ENCODE measurements around the gene RXRB. TPM values are rescaled to one million over a fixed set of nuclear protein-coding genes. Genes with fewer than 3 reads are reported as not detected.
A peak's percentile ranks its signal among the peaks of the same experiment; 100 is the strongest.

The RXRB gene
- total and polyA plus RNA-seq, 2 of the 8 experiments (the other 6 are each of a cell fraction or from before 2014, with no cell fraction given) = 13.0 to 18.1 TPM

- peak overlapping the region; percentile 83 to 95 for H3K4me2 ChIP-seq (ENCODE audit: insufficient read depth in 1 of 2, low read depth in 2 of 2, low read length in 2 of 2)
- peak overlapping the region; percentile 50 to 72 (median 66) for H3K4me3 ChIP-seq (ENCODE audit: extremely low read depth in 1 of 4, insufficient read depth in 2 of 4, low read depth in 3 of 4, low read length in 4 of 4)
- peak overlapping the region in 3 of 4 experiments; percentile 10 to 66 (median 13); a peak in 2 of 7 replicates for H3K9ac ChIP-seq (replicated peaks in 1 of 4; ENCODE audit: extremely low read depth in 1 of 4, low read depth in 3 of 4, low read length in 3 of 4)
- no peak overlapping the region for H2BK5ac ChIP-seq (ENCODE audit: low read depth, low read length)
- H3K79me1 ChIP-seq (ENCODE audit: low read depth, low read length) = no peaks in the 10 kb centered on the region; the same call in 1 of the 2 replicates
- no peak overlapping the region for H3K27ac ChIP-seq (ENCODE audit: low read depth, low read length)
- no peak overlapping the region for H3K23ac ChIP-seq (ENCODE audit: insufficient read length)
- H2AFZ ChIP-seq (ENCODE audit: low read length) = no peak overlapping the region
- POLR2A ChIA-PET (ENCODE audit: partially characterized antibody) = interaction anchor here (0.8 to 2.3 kb wide), 7 partner anchors 9 to 241 kb away, joined by 3 to 13 read pairs (median 5); partner anchors contain the start of genes HSD17B8, RPS18 and VPS52
- H3K4ac ChIP-seq (replicated peaks; ENCODE audit: insufficient read length, low read depth, low read length) = no peak overlapping the region
- no peaks in the 10 kb centered on the region for H3K79me2 ChIP-seq (ENCODE audit: control insufficient read depth in 1 of 2, insufficient read depth in 2 of 2, low read length in 2 of 2)
- no peak overlapping the region for H2BK120ac ChIP-seq (replicated peaks; ENCODE audit: low read depth, low read length)
- H3K27me3 ChIP-seq (replicated peaks in 1 of 4; ENCODE audit: control insufficient read depth in 3 of 4, extremely low read depth in 1 of 4, insufficient read depth in 3 of 4, low read length in 3 of 4) = peaks cover 29 to 69% (median 63%) of the 10 kb centered on the region in 4 experiments
- H3K4me1 ChIP-seq (replicated peaks in 1 of 4; ENCODE audit: control insufficient read depth in 3 of 4, insufficient read depth in 4 of 4, low read length in 3 of 4) = peaks cover 0 to 13% (median 4%) of the 10 kb centered on the region in 4 experiments; a peak in 6 of 7 replicates
- H4K91ac ChIP-seq (replicated peaks; ENCODE audit: insufficient read length, low read length) = no peak overlapping the region
- no peak overlapping the region for H3K56ac ChIP-seq (replicated peaks; ENCODE audit: insufficient read length, low read depth, low read length)
- H4K5ac ChIP-seq (ENCODE audit: insufficient read length, low read depth, low read length) = no peak overlapping the region
- H2BK12ac ChIP-seq (ENCODE audit: low read depth, low read length) = no peak overlapping the region
- CTCF ChIA-PET (ENCODE audit: partially characterized antibody) = interaction anchor here (0.5 to 6.3 kb wide), 4 partner anchors 21 to 370 kb away, joined by 3 to 60 read pairs (median 4); no protein-coding TSS in a partner anchor
- no peak overlapping the region; the same call in 1 of the 2 replicates for H2BK15ac ChIP-seq (ENCODE audit: low read length)
- no peak overlapping the region for H3K14ac ChIP-seq (ENCODE audit: insufficient read length)
- peaks cover 19% of the 10 kb centered on the region; the same call in 1 of the 2 replicates for H3K23me2 ChIP-seq (ENCODE audit: low read depth, low read length)
- no peak overlapping the region for H2BK20ac ChIP-seq (ENCODE audit: low read length)
- no peak overlapping the region for H4K8ac ChIP-seq (ENCODE audit: extremely low read depth, insufficient read depth, low read length)
- H3K18ac ChIP-seq (ENCODE audit: extremely low read depth, low read length) = no peak overlapping the region
- FAIRE-seq (peak; percentile 28), DNase-seq (ENCODE audit: low read depth in 1 of 2, low spot score in 2 of 2) (no peak)
- peaks cover 2 to 7% (median 4%) of the 10 kb centered on the region in 4 experiments; a peak in 3 of 8 replicates for H3K36me3 ChIP-seq (ENCODE audit: control insufficient read depth in 2 of 4, insufficient read depth in 4 of 4, low read length in 3 of 4)
- H4K20me1 ChIP-seq (replicated peaks in 1 of 2; ENCODE audit: control insufficient read depth in 1 of 2, insufficient read depth in 2 of 2, low read length in 2 of 2) = peaks cover 2 to 16% of the 10 kb centered on the region in 2 experiments
- no peak for TF ChIP-seq TBP (IDR thresholded peaks at IDR 0.05; ENCODE audit: low read depth, low read length)
- 0 out of 2 replicates have a peak, but pooled peaks have one; percentile 40 for TF ChIP-seq SRF (IDR thresholded peaks at IDR 0.05; ENCODE audit: low read depth, low read length)
- no peak overlapping the region for H2AK5ac ChIP-seq (ENCODE audit: low read depth, low read length)
- no peaks in the 10 kb centered on the region for H3K9me3 ChIP-seq (ENCODE audit: insufficient read depth in 2 of 2, low read depth in 1 of 2, low read length in 1 of 2)
- 8% methylated on average over 5 of the region's 6 CpGs; no CpG with 5 or more reads in 1 of the 2 experiments for WGBS, 2 experiments (ENCODE audit: extremely low coverage in 1 of 2, insufficient coverage in 1 of 2, insufficient read length in 1 of 2, insufficient replicate concordance in 2 of 2, low coverage in 1 of 2, low lambda C conversion rate in 2 of 2, missing lambda C conversion rate in 1 of 2)
Measured at GRCh38 chr6:33212857-33213165, 12.3 kb upstream of the RXRB start.

Measured in H1 (cell line).